PC-3 (cell line): ENCODE measurements around the gene PTPRS. TPM values are rescaled to one million over a fixed set of nuclear protein-coding genes. Genes with fewer than 3 reads are reported as not detected.
A peak's percentile ranks its signal among the peaks of the same experiment; 100 is the strongest.

Experiments
- ATAC-seq: fragments of 200-7000 bp; cut with Tn5 transposase; 2 replicates; pipeline ENCODE4 v1.9.1; 2020; ENCODE audit warnings: mild to moderate bottlenecking, moderate library complexity
- BruUV-seq: library from RNA; stranded (reverse); fragments of 400-500 nt; replicated peaks from 2 replicates; lab custom pipeline; 2021; lab: Mats Ljungman, UMichigan
- CTCF ChIA-PET: fragments of 300-600 bp; sonication (Branson Sonifier 250); formaldehyde crosslinking; loops from one replicate; lab custom pipeline; 2022; ENCODE audit warnings: antibody characterized with exemption; lab: Charles Lee
- POLR2A ChIA-PET: fragments of 300-600 bp; sonication (Branson Sonifier 250); formaldehyde crosslinking; loops from one replicate; lab custom pipeline; 2022; ENCODE audit warnings: antibody characterized with exemption; ENCODE audit not compliant: unreplicated experiment; lab: Charles Lee
- DNase-seq: peaks from one replicate; pipeline ENCODE4 v3.0.0-alpha.2; 2015
- H2AFZ ChIP-seq: fragments of 300-600 bp; sonication (generic); 2 replicates; pipeline ENCODE4 v1.6.0; 2016; ENCODE audit warnings: antibody characterized with exemption, low read length
- H3F3A ChIP-seq: fragments of 300-600 bp; sonication (generic); one replicate; pipeline ENCODE4 v1.6.0; 2017; ENCODE audit warnings: antibody characterized with exemption, low read length, control low read depth, mild to moderate bottlenecking; ENCODE audit not compliant: unreplicated experiment
- H3K27ac ChIP-seq: fragments of 300-600 bp; sonication (generic); 2 replicates; pipeline ENCODE4 v1.5.1; 2016; ENCODE audit warnings: mild to moderate bottlenecking, low read length
- H3K27me3 ChIP-seq: fragments of 300-600 bp; sonication (generic); 2 replicates; pipeline ENCODE4 v1.6.1; 2016; ENCODE audit warnings: low read length, mixed read lengths
- H3K36me3 ChIP-seq: fragments of 300-600 bp; sonication (generic); 2 replicates; pipeline ENCODE4 v1.6.1; 2016; ENCODE audit warnings: low read depth, mixed run types, low read length, mixed read lengths
- H3K4me1 ChIP-seq: fragments of 300-600 bp; sonication (generic); 2 replicates; pipeline ENCODE4 v1.5.1; 2016; ENCODE audit warnings: low read length; ENCODE audit not compliant: insufficient read depth
- H3K4me2 ChIP-seq: fragments of 300-600 bp; sonication (generic); 2 replicates; pipeline ENCODE4 v1.6.0; 2016; ENCODE audit warnings: low read length
- H3K4me3 ChIP-seq: fragments of 300-600 bp; sonication (generic); 2 replicates; pipeline ENCODE4 v1.5.1; 2016; ENCODE audit warnings: mild to moderate bottlenecking, low read length, mixed read lengths
- H3K79me2 ChIP-seq: fragments of 300-600 bp; sonication (generic); 2 replicates; pipeline ENCODE4 v1.6.1; 2017; ENCODE audit warnings: low read length, mixed read lengths
- H3K9ac ChIP-seq: fragments of 300-600 bp; sonication (generic); 2 replicates; pipeline ENCODE4 v1.6.0; 2016; ENCODE audit warnings: mild to moderate bottlenecking, low read length
- H3K9me2 ChIP-seq: fragments of 300-600 bp; sonication (generic); replicated peaks from 2 replicates; pipeline ENCODE4 v1.6.1; 2016; ENCODE audit warnings: mixed run types, low read length, mixed read lengths
- H3K9me3 ChIP-seq: fragments of 300-600 bp; sonication (generic); 2 replicates; pipeline ENCODE4 v1.6.1; 2016; ENCODE audit warnings: low read length, mixed read lengths
- H4K20me1 ChIP-seq: fragments of 300-600 bp; sonication (generic); 2 replicates; pipeline ENCODE4 v1.6.1; 2016; ENCODE audit warnings: low read length, mixed read lengths
- EZH2 ChIP-seq: fragments of 300-600 bp; sonication (generic); IDR thresholded peaks from one replicate; pipeline ENCODE4 v1.6.1; 2017; ENCODE audit warnings: antibody characterized with exemption, mild to moderate bottlenecking, low read length; ENCODE audit not compliant: unreplicated experiment
- EZH2phosphoT487 ChIP-seq: fragments of 300-600 bp; sonication (generic); IDR thresholded peaks from 2 replicates; pipeline ENCODE4 v1.6.1; 2018; ENCODE audit warnings: mild to moderate bottlenecking, antibody characterized with exemption, low read length, borderline replicate concordance
- intact Hi-C: fragments of 100-400 bp; cut with micrococcal nuclease; formaldehyde crosslinking; loops from 2 replicates; pipeline ENCODE4 v1.9.0; 2023
- total RNA-seq: library from RNA; depleted of rRNA; stranded (reverse); fragments of >200 nt; gene quantifications from 2 replicates; pipeline ENCODE4 v1.2.3, GENCODE V29; 2014
- TF ChIP-seq, protein P1 (sequence below): fragments of 300-600 bp; sonication (generic); conservative IDR thresholded peaks from 2 replicates; pipeline ENCODE4 v1.5.1; 2017; ENCODE audit warnings: antibody characterized with exemption, low read depth, mild to moderate bottlenecking, low read length

PTPRS gene
- total RNA-seq, 1 experiment from 2014 or later: 106 TPM

GRCh38 chr19:5360003-5360780 lies 19.6 kb upstream of the PTPRS start:
- BruUV-seq: no TSS peak
- H3K9me3 ChIP-seq: no peaks in the 10 kb centered on the region
- H3K4me1 ChIP-seq: peaks cover 10% of the 10 kb centered on the region
- H3K4me2 ChIP-seq: peak overlapping the region; percentile 43; the same call in 1 of the 2 replicates
- no peak overlapping the region for H3K4me3 ChIP-seq
- H4K20me1 ChIP-seq: no peaks in the 10 kb centered on the region
- H3F3A ChIP-seq: no peaks in the 10 kb centered on the region
- H3K79me2 ChIP-seq: no peaks in the 10 kb centered on the region
- no peak overlapping the region for H3K9ac ChIP-seq
- H3K27me3 ChIP-seq: peaks cover 11% of the 10 kb centered on the region
- no peaks in the 10 kb centered on the region for H3K36me3 ChIP-seq
- peak; percentile 82 for ATAC-seq
- ChIA-PET CTCF (no interaction called here), POLR2A (no interaction called here)
- intact Hi-C loops: no loop called here
- TF ChIP-seq, protein P1, sequence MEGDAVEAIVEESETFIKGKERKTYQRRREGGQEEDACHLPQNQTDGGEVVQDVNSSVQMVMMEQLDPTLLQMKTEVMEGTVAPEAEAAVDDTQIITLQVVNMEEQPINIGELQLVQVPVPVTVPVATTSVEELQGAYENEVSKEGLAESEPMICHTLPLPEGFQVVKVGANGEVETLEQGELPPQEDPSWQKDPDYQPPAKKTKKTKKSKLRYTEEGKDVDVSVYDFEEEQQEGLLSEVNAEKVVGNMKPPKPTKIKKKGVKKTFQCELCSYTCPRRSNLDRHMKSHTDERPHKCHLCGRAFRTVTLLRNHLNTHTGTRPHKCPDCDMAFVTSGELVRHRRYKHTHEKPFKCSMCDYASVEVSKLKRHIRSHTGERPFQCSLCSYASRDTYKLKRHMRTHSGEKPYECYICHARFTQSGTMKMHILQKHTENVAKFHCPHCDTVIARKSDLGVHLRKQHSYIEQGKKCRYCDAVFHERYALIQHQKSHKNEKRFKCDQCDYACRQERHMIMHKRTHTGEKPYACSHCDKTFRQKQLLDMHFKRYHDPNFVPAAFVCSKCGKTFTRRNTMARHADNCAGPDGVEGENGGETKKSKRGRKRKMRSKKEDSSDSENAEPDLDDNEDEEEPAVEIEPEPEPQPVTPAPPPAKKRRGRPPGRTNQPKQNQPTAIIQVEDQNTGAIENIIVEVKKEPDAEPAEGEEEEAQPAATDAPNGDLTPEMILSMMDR: no peak
- TF ChIP-seq EZH2 (no peak), EZH2phosphoT487 (no peak)
- DNase-seq: peak; percentile 92
- no peak overlapping the region for H2AFZ ChIP-seq
- H3K9me2 ChIP-seq: no peaks in the 10 kb centered on the region
- no peak overlapping the region for H3K27ac ChIP-seq

DNA sequence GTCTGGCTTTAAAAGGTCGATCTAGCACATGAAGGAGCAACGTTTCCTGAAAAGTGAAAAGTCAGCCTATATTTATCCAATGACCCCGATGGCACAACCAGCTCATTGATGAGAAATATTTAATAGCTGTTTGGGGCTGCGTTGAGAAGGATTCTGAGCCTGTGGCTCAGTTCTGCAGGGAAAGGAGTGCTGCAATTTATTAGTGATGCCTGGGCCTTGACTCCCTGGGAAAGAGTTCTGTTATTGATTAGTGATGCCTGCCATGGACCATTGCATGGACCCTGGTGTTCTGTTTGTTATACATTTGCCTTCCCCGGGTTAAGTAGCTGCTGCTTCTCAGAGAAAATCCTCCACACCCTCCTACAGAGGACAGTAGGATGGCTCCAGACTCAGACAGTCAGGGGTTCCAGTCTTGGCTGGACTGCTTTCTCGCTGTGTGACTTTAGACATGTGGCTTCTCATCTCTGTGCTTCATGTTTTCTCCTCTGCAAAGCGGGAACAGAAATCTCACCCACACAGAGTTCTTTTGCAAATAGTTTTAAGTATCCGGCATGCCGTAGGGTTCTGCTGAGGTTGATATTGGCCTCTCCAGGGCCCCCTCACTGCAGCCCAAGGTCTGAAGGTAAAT lies 17.7 kb upstream of the PTPRS start:
- H3K27me3 ChIP-seq: peaks cover 6% of the 10 kb centered on the region; the same call in 1 of the 2 replicates
- intact Hi-C loops: no loop called here
- POLR2A ChIA-PET: no interaction called here
- H3K4me3 ChIP-seq: no peak overlapping the region
- no peak overlapping the region for H2AFZ ChIP-seq
- no peak overlapping the region for H3K9ac ChIP-seq
- no peaks in the 10 kb centered on the region for H3F3A ChIP-seq
- no peaks in the 10 kb centered on the region for H3K9me3 ChIP-seq
- ATAC-seq: no peak
- CTCF ChIA-PET: no interaction called here
- TF ChIP-seq EZH2 (no peak), EZH2phosphoT487 (no peak)
- TF ChIP-seq, protein P1: no peak
- H3K27ac ChIP-seq: no peak overlapping the region
- H4K20me1 ChIP-seq: no peaks in the 10 kb centered on the region
- H3K9me2 ChIP-seq: no peaks in the 10 kb centered on the region
- DNase-seq: peak; percentile 47
- no TSS peak for BruUV-seq
- H3K4me2 ChIP-seq: no peak overlapping the region; the same call in 1 of the 2 replicates
- H3K4me1 ChIP-seq: peaks cover 10% of the 10 kb centered on the region
- H3K36me3 ChIP-seq: no peaks in the 10 kb centered on the region
- no peaks in the 10 kb centered on the region for H3K79me2 ChIP-seq

GRCh38 chr19:5357584-5357983 lies 17.0 kb upstream of the PTPRS start:
- DNase-seq (no peak), ATAC-seq (no peak)
- Histone ChIP-seq H3K4me2 (no peak overlapping the region), H3K36me3 (no peaks in the 10 kb centered on the region), H3K79me2 (no peaks in the 10 kb centered on the region), H4K20me1 (no peaks in the 10 kb centered on the region), H3F3A (no peaks in the 10 kb centered on the region), H3K4me1 (peaks cover 10% of the 10 kb centered on the region), H3K27ac (no peak overlapping the region), H2AFZ (no peak overlapping the region), H3K9me3 (no peaks in the 10 kb centered on the region), H3K9me2 (no peaks in the 10 kb centered on the region), H3K9ac (no peak overlapping the region), H3K4me3 (no peak overlapping the region), H3K27me3 (peaks cover 6% of the 10 kb centered on the region; the same call in 1 of the 2 replicates)
- POLR2A ChIA-PET: no interaction called here
- intact Hi-C loops: no loop called here
- TF ChIP-seq EZH2 (no peak), EZH2phosphoT487 (no peak)
- TF ChIP-seq, protein P1: no peak
- BruUV-seq: no TSS peak
- CTCF ChIA-PET: no interaction called here
